Superior temporal gyrus (tissue), 1 donor: ENCODE measurements around the gene HLTF.
A peak's percentile ranks its signal among the peaks of the same experiment; 100 is the strongest.
"Not testable (repeated sequence)": the region's sequence is repeated elsewhere in the genome, so short reads cannot be mapped to it uniquely, and the experiment has no call there.

Source experiments
- DNase-seq: peaks from one replicate; pipeline ENCODE4 v3.0.0-alpha.2; 2016; ENCODE audit errors: extremely low spot score

Gene HLTF

DNA sequence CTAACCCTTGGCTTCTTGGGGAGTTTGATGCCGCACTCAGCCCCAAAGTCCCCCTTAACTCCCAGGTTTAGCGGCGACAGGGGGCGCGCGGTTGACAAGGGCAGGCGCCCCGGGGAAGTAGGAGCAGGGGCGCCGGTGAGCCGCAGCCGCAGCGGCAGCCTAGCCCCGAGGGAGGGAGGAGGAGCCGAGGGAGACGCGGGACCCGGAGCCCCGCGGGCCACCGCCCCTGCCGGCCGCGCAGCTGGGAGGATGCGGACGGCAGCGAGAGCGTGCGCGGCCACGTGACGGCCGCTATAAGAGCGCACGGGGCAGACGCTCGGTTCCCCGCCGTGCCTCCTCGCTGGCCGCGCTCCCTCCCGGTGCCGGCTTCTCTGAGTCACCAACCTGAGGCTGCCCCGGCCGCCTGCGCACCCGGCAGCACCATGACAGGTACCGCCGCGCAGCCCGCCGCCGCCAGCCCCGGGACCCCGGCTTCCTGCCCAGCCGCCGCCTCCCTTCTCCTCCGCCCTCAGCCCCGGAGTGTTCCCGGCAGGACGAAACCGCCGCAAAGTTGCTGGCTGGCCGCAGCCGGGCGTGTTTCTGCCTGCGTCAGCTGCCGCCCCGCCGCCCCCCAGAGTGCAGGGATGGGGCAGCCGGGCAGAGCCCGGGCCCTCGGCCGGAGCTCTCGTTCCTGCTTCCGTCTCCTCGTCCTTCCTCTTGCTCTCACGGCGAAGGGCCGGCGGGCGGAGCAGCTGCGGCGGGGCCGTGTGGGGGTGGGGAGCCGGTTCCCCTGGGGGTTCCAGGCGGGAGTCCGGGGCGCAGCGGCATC, 94.9 kb downstream of the HLTF start, which contains the start of gene GYG1:
TSS of gene GYG1 (plus strand) at position 322 of the 808 bp plus-strand sequence. CDS start at position 423, 101 bp downstream.
- DNase-seq = peak; percentile 78

DNA sequence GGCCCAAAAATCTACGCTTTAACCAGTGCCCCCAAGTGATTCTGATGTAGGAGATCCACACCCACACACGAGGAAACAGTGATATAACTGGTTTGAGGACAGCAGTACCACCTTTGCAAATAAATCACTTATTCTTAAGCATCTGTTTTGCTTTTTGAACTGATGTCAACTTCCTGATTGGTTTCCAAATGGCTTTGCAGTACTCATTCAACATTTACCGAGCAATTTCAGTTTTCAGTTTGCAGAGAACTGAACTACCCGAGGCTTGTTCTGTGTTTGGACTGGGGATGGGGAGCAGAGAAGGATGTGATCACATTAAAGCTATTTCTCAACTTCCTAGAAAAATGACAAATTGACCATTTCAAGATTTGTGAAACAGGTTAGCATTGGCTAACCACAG, 96.1 kb downstream of the HLTF start:
- peak; percentile 14 for DNase-seq

DNA sequence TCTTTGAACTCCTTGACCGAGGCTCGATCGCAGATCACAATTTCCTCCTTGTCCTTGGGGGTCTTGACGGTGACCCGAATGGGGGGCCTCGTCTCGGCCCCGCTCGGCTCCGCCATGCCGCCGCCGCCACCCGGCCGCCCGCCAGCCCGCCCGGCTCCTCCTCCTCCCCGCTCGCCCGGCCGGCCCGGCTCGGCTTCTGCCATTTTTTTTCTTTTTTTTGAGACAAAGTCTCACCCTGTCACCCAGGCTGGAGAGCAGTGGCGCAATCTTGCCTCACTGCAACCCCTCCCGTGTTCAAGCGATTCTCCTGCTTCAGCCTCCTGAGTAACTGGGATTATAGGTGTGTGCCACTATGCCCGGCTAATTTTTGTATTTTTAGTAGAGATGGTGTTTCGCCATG, 98.8 kb downstream of the HLTF start:
- DNase-seq = not testable (repeated sequence)

DNA sequence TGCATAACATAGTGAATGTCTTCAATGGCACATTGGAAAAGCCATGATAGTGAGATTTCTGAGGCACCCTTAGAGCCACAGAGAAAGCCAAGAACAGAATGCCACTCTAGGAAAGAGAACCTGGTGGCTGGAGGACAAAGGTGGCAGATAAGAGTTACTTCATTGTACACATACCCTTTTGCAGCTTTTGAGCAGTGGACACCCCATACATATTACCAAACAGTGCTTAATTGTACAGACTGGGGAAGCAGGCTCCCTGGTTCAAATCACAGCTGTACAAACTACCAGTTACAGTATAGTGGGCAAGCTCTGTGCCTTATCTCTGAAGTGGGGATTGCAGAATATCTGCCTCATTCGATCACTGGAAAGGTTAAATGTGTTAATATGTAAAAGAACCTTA, 105.1 kb downstream of the HLTF start:
- no peak for DNase-seq
